Stomach (tissue), 4 donors: Measurements from ENCODE around the gene FAM107B.

Experiments used
- POLR2A ChIP-seq, 4 donors: fragments of 450-650 bp; IDR thresholded peaks; one replicate each; pipeline ENCODE4 v1.6.1; 2016; ENCODE audit warnings: antibody characterized with exemption in 4 of 4, control low read depth in 2 of 4, mild to moderate bottlenecking in 1 of 4, moderate library complexity in 1 of 4
- POLR2AphosphoS5 ChIP-seq, 3 donors: sonication (generic); formaldehyde crosslinking; IDR thresholded peaks; one replicate each; pipeline ENCODE4 v1.6.1; 2016; ENCODE audit warnings: antibody characterized with exemption in 3 of 3
- TF ChIP-seq, protein P1 (sequence below), 7 experiments: fragments of 450-650 bp in 4 of 7; fragments of 200-600 bp in 3 of 7; sonication (generic) in 3 of 7; IDR thresholded peaks; one replicate each; pipeline ENCODE4 v1.5.1; 2016 to 2019; ENCODE audit warnings: antibody characterized with exemption in 7 of 7, control low read depth in 2 of 7, mild to moderate bottlenecking in 1 of 7

DNA sequence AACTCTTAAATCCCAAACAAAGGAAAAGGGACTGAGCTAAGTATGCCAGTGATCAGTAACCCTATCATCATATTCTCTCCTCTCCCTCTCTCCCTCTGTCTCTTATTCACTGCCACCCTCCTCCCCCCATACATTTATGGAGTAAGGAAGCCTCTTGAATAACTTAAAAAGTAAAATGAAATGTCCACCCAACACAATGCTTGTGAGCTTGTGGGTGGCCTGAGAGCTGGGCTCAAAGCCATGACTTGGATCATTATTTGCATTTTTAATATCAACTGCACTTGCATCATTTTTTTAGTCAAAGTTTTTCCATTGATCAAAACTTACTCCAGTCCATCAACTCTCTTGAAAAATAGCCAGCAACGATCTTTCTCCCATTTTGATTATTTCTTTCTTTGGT lies 46.8 kb downstream of the FAM107B start:
- TF ChIP-seq, protein P1, sequence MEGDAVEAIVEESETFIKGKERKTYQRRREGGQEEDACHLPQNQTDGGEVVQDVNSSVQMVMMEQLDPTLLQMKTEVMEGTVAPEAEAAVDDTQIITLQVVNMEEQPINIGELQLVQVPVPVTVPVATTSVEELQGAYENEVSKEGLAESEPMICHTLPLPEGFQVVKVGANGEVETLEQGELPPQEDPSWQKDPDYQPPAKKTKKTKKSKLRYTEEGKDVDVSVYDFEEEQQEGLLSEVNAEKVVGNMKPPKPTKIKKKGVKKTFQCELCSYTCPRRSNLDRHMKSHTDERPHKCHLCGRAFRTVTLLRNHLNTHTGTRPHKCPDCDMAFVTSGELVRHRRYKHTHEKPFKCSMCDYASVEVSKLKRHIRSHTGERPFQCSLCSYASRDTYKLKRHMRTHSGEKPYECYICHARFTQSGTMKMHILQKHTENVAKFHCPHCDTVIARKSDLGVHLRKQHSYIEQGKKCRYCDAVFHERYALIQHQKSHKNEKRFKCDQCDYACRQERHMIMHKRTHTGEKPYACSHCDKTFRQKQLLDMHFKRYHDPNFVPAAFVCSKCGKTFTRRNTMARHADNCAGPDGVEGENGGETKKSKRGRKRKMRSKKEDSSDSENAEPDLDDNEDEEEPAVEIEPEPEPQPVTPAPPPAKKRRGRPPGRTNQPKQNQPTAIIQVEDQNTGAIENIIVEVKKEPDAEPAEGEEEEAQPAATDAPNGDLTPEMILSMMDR (IDR thresholded peaks at IDR 0.05) = no peak
- TF ChIP-seq POLR2AphosphoS5 (IDR thresholded peaks at IDR 0.05) = no peak
- no peak for TF ChIP-seq POLR2A (IDR thresholded peaks at IDR 0.05)
